ENCODE results near the gene ST6GALNAC4.

GRCh38 chr9:127945942-127946341 lies 29.1 kb upstream of the ST6GALNAC4 start:
- TF ChIP-seq EZH2 (IDR thresholded peaks at IDR 0.05) (no peak), POLR2AphosphoS5 (IDR thresholded peaks at IDR 0.05; ENCODE audit: borderline replicate concordance, low read depth, low read length) (no peak)

All from SK-N-MC (cell line).